ENCODE results near the gene INTS15. TPM values are rescaled to one million over a fixed set of nuclear protein-coding genes. Genes with fewer than 3 reads are reported as not detected.
A peak's percentile ranks its signal among the peaks of the same experiment; 100 is the strongest.

The INTS15 gene
- total RNA-seq (2014; rRNA removed; shearing (Covaris generic)) = 15.6 and 21.1 TPM in 2 replicates

DNA sequence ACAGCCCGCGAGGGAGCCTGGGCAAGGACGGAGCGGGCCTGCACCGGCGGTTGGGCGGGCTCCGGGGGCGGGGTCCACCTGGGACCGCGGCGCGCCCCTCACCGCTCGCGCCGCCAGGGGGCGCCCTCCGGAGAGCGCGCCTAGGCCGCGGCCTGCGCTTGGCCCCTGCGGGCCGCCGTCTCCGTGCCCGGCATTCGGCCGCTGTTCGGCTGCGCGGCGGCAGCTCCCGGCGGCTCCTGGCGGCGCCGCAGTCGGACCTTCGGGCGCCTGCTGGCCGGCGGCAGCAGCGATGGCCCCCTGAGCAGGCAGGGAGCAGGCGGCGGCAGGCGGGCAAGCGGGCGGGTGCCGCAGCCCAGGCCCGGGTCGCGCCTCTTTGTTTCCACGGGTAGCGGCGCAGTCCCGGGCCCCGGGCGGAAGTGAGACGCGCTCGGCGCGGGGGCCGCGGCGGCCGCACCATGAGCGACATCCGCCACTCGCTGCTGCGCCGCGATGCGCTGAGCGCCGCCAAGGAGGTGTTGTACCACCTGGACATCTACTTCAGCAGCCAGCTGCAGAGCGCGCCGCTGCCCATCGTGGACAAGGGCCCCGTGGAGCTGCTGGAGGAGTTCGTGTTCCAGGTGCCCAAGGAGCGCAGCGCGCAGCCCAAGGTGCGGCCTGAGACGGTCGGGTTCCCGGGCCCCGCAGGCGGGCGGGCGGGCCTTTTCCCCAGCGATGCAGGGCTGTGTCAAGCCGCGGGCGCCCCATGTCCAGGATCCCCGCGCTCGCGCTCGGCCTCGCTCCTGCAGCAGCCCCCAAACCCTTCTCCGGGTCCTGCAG is at the start of gene INTS15:
Gene INTS15 (plus strand): TSS at position 193 of the 816 bp plus-strand sequence. CDS start 263 bp downstream, at position 456.
- H3K27me3 ChIP-seq (replicated peaks) = no peaks in the 10 kb centered on the region

DNA sequence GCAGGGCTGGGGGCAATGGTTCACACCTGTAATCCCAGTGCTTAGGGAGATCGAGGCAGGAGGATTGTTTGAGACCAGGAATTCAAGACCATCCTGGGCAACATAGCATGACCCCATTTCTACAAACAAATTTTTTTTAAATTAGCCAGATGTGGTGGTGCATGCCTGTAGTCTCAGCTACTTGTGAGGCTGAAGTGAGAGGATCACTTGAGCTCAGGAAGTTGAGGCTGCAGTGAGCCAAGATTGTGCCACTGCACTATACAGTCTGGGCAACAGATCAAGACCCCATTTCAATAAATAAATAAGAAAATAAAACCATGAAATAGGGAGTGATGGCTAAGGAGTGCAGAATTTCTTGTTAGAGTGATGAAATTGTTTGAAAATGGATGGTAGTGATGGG is 47.5 kb upstream of the INTS15 start:
- no peaks in the 10 kb centered on the region for H3K4me1 ChIP-seq (replicated peaks)
- H3K27ac ChIP-seq = no peak overlapping the region
- no peak overlapping the region for H3K4me3 ChIP-seq
- DNase-seq (ENCODE audit: low read depth in 1 of 2, low spot score in 2 of 2) = no peak
- peaks cover 8% of the 10 kb centered on the region for H3K27me3 ChIP-seq (replicated peaks)
- no peaks in the 10 kb centered on the region for H3K36me3 ChIP-seq
- H3K9me3 ChIP-seq (replicated peaks) = no peaks in the 10 kb centered on the region

More for the DNA sequence above, at the start of gene INTS15:
- peaks cover 45% of the 10 kb centered on the region for H3K36me3 ChIP-seq
- H3K9me3 ChIP-seq (replicated peaks) = peaks cover 5% of the 10 kb centered on the region; the same call in 1 of the 2 replicates
- H3K27ac ChIP-seq = peak within 1 kb of the TSS; percentile 71
- H3K4me3 ChIP-seq = peak within 1 kb of the TSS; percentile 100
- peak; percentile 68 to 75 for DNase-seq (ENCODE audit: low read depth in 1 of 2, low spot score in 2 of 2)
- peaks cover 13% of the 10 kb centered on the region for H3K4me1 ChIP-seq (replicated peaks)

- Histone ChIP-seq H3K27ac (no peak overlapping the region), H3K27me3 (replicated peaks) (no peaks in the 10 kb centered on the region), H3K4me1 (replicated peaks) (no peaks in the 10 kb centered on the region), H3K4me3 (no peak overlapping the region), H3K9me3 (replicated peaks) (no peaks in the 10 kb centered on the region), H3K36me3 (no peaks in the 10 kb centered on the region)
- no peak for DNase-seq (ENCODE audit: low read depth in 1 of 2, low spot score in 2 of 2)
Observed at GRCh38 chr7:6545398-6546126, 44.3 kb upstream of the INTS15 start.

DNA sequence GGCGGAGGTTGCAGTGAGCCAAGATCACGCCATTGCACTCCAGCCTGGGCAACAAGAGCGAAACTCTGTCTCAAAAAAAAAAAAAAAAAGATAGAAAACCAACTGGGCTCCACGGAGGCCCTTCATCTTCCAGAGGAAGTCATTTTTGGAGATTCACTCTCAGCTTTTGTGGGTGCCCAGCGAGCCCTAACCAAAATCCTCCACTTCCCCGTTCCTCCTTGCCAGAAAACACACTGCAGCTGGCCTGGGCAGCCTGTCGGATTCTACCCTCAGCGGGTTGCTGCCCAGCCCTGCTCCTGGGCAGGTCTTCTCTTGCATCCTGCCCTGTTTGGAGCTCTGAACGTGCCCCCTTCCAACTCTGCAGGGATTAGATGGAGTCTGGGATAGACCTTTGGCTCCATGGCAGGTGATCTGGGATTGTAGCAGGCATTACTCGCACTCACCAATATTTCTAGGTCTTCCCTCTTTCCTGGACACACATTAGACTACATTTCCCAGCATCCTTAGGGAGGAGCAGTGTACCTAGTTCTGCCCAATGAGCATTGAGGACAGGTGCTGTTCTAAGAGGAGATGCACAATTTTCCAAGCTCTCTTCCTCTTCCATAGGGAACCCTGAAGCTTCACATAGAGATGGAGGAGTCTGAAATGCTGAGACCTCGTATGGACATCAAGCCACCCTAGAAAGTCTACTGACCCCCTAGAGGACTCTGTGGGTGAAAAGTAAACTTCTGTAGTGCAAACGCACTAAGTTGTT is 43.1 kb upstream of the INTS15 start:
- Histone ChIP-seq H3K27ac (no peak overlapping the region), H3K9me3 (replicated peaks) (no peaks in the 10 kb centered on the region), H3K36me3 (no peaks in the 10 kb centered on the region), H3K4me3 (no peak overlapping the region), H3K4me1 (replicated peaks) (no peaks in the 10 kb centered on the region), H3K27me3 (replicated peaks) (no peaks in the 10 kb centered on the region)
- no peak for DNase-seq (ENCODE audit: low read depth in 1 of 2, low spot score in 2 of 2)

DNA sequence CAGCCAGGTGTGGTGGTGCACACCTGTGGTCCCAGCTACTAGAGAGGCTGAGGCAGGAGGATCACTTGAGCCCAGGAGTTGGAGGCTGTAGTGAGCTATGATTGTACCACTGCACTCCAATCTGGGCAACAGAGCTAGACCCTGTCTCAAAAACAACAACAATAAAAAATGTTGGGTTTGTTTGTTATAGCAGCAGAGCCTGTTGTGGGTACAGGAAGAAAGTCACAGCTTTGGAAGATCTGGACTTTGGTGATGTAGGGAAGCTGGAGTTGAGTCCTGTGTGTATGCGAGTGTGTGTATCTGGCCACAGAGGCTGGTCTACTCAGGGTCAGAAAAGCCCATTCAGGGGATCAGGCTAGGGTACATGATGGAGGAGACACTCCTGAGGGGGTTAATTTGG is 42.4 kb upstream of the INTS15 start:
- Histone ChIP-seq H3K4me3 (no peak overlapping the region), H3K27ac (no peak overlapping the region), H3K36me3 (no peaks in the 10 kb centered on the region), H3K4me1 (replicated peaks) (no peaks in the 10 kb centered on the region), H3K9me3 (replicated peaks) (no peaks in the 10 kb centered on the region), H3K27me3 (replicated peaks) (no peaks in the 10 kb centered on the region)
- DNase-seq (ENCODE audit: low read depth in 1 of 2, low spot score in 2 of 2) = no peak

DNA sequence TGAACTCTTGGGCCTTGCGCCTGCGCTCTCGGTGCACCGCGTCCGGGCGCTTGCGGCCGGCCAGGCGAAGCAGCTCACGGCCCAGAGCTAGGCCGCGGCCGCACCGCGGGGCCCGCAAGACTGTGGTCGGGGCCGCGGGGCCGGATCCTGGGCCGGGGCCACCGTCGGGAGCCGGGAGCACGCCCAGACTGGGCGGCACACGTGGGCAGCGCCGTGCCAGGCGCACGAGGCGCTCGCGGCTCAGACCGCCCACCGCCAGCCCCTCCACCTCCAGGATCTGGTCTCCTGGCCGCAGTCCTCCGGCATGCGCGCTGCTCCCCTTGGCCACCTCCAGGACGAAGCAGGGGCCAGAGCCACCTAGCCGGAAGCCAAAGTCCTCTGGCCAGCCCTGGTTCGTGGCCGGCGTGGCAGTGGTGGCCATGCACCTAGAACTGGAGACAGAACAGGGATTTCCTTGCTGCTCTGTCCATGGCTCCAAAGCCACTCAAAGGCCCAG is 38.8 kb upstream of the INTS15 start, which contains the start of gene GRID2IP:
Gene GRID2IP (minus strand): TSS at position 446 of the 496 bp plus-strand sequence. CDS start 25 bp downstream, at position 421.
- Histone ChIP-seq H3K36me3 (no peaks in the 10 kb centered on the region), H3K9me3 (replicated peaks) (no peaks in the 10 kb centered on the region), H3K4me3 (no peak within 1 kb of the TSS), H3K27ac (no peak within 1 kb of the TSS), H3K4me1 (replicated peaks) (no peaks in the 10 kb centered on the region), H3K27me3 (replicated peaks) (no peaks in the 10 kb centered on the region)
- DNase-seq (ENCODE audit: low read depth in 1 of 2, low spot score in 2 of 2) = no peak

DNA sequence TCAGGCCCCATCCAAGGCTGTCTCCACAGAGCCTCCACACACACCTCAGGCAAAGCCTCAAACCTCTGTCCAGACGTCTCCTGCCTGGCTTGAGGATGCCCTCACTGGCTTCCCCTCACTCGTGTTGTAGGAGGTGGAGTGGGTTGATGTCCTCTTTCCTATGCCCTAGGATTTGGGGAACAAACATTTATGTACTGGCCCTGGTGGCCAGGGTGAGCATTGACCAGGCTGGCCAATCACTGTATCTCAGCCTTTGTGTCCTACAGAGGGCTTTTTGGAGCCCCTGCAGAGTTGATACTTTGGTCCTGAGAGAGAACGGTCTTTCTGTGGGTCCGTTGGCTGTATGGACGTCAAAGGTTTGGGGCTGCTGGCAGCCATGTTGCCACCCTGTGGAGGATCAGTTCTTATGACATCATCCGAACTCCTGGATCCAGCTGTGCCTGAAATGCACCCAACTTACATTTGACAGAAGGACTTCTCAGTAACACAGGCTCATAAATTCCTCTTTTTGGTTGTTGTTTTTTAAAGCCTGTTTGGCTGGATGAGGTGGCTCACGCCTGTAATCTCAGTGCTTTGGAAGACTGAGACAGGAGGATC is 36.3 kb upstream of the INTS15 start:
- H3K4me1 ChIP-seq (replicated peaks) = no peaks in the 10 kb centered on the region
- no peaks in the 10 kb centered on the region for H3K27me3 ChIP-seq (replicated peaks)
- no peak for DNase-seq (ENCODE audit: low read depth in 1 of 2, low spot score in 2 of 2)
- no peak overlapping the region for H3K4me3 ChIP-seq
- no peaks in the 10 kb centered on the region for H3K36me3 ChIP-seq
- H3K27ac ChIP-seq = no peak overlapping the region
- H3K9me3 ChIP-seq (replicated peaks) = no peaks in the 10 kb centered on the region

GRCh38 chr7:6554848-6555247 is 35.0 kb upstream of the INTS15 start:
- H3K36me3 ChIP-seq = no peaks in the 10 kb centered on the region
- no peak for DNase-seq (ENCODE audit: low read depth in 1 of 2, low spot score in 2 of 2)
- no peak overlapping the region for H3K27ac ChIP-seq
- no peak overlapping the region for H3K4me3 ChIP-seq
- no peaks in the 10 kb centered on the region for H3K4me1 ChIP-seq (replicated peaks)
- no peaks in the 10 kb centered on the region for H3K27me3 ChIP-seq (replicated peaks)
- H3K9me3 ChIP-seq (replicated peaks) = no peaks in the 10 kb centered on the region

- DNase-seq (ENCODE audit: low read depth in 1 of 2, low spot score in 2 of 2) = no peak
- Histone ChIP-seq H3K36me3 (no peaks in the 10 kb centered on the region), H3K27ac (no peak overlapping the region), H3K9me3 (replicated peaks) (no peaks in the 10 kb centered on the region), H3K4me1 (replicated peaks) (no peaks in the 10 kb centered on the region), H3K27me3 (replicated peaks) (no peaks in the 10 kb centered on the region), H3K4me3 (no peak overlapping the region)
Observed at GRCh38 chr7:6556196-6556595, 33.6 kb upstream of the INTS15 start.

- Histone ChIP-seq H3K4me1 (replicated peaks) (no peaks in the 10 kb centered on the region), H3K27ac (no peak overlapping the region), H3K27me3 (replicated peaks) (no peaks in the 10 kb centered on the region), H3K9me3 (replicated peaks) (no peaks in the 10 kb centered on the region), H3K4me3 (no peak overlapping the region), H3K36me3 (no peaks in the 10 kb centered on the region)
- DNase-seq (ENCODE audit: low read depth in 1 of 2, low spot score in 2 of 2) = peak; percentile 23 to 58
Observed at GRCh38 chr7:6558837-6559236, 31.0 kb upstream of the INTS15 start.

DNA sequence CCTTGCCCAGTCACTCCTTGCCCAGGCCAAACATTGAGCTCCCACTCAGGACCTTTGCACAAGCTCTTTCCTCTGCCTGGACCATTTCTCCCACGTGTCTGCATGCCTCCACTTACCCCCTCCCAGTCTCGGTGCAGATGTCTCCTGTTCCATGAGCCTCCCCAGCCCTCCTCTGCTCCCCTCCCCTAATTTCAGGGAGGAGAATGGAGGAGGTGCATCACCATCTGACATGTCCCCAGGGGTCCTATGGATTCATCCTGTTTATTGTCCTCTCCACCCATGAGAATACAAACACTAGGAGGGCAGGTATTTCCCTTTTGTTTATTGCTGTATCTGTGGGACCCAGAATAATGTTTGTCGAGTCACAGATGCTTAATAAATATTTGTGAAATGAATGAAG is 29.9 kb upstream of the INTS15 start:
- H3K9me3 ChIP-seq (replicated peaks) = no peaks in the 10 kb centered on the region
- no peak overlapping the region for H3K4me3 ChIP-seq

DNA sequence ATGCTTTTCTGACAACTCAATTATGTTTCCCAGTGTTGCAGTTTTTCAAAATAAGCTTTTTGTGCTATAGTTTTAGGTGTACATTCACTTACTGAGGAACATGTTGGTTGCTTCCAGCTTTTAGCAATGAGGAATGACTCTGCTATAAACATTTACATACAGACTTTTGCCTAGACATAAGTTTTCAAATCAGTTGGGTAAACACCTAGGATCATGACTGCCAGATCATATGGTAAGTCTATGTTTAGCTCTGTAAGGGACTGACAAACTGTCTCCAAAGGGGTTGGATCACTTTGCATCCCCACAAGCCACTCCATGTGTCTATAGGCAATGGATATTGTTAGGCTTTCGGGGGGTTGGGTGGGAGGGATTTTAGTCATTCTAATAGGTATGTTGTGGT is 27.7 kb upstream of the INTS15 start:
- H3K9me3 ChIP-seq (replicated peaks) = no peaks in the 10 kb centered on the region
- no peak for DNase-seq (ENCODE audit: low read depth in 1 of 2, low spot score in 2 of 2)
- H3K4me3 ChIP-seq = no peak overlapping the region
- no peaks in the 10 kb centered on the region for H3K36me3 ChIP-seq
- no peaks in the 10 kb centered on the region; the same call in 1 of the 2 replicates for H3K27me3 ChIP-seq (replicated peaks)
- H3K4me1 ChIP-seq (replicated peaks) = no peaks in the 10 kb centered on the region
- H3K27ac ChIP-seq = no peak overlapping the region

More for the DNA sequence above, 29.9 kb upstream of the INTS15 start:
- Histone ChIP-seq H3K27ac (no peak overlapping the region), H3K4me1 (replicated peaks) (no peaks in the 10 kb centered on the region), H3K36me3 (no peaks in the 10 kb centered on the region), H3K27me3 (replicated peaks) (no peaks in the 10 kb centered on the region; the same call in 1 of the 2 replicates)
- DNase-seq (ENCODE audit: low read depth in 1 of 2, low spot score in 2 of 2) = no peak

Data from SJSA1 (cell line).